GM21390 (cell line): ENCODE results near the gene GPRC5C.
A peak's percentile ranks its signal among the peaks of the same experiment; 100 is the strongest.

Source experiments
- ATAC-seq: cut with Tn5 transposase; IDR thresholded peaks from one replicate; pipeline ENCODE4 v1.9.1; 2021; ENCODE audit not compliant: unreplicated experiment

Gene GPRC5C

GRCh38 chr17:74450231-74450630 is 18.3 kb downstream of the GPRC5C start:
- ATAC-seq = no peak

- no peak for ATAC-seq
Measured at GRCh38 chr17:74450925-74451403, 19.1 kb downstream of the GPRC5C start.

- no peak for ATAC-seq
Measured at GRCh38 chr17:74451557-74451956, 19.7 kb downstream of the GPRC5C start.

GRCh38 chr17:74452033-74452840 is 20.3 kb downstream of the GPRC5C start:
- no peak for ATAC-seq

GRCh38 chr17:74452841-74453661 is 21.2 kb downstream of the GPRC5C start:
- no peak for ATAC-seq

GRCh38 chr17:74453665-74454196 is 21.8 kb downstream of the GPRC5C start:
- ATAC-seq = peak; percentile 21

GRCh38 chr17:74454197-74455024 is 22.5 kb downstream of the GPRC5C start:
- ATAC-seq = peak; percentile 94

- no peak for ATAC-seq
Measured at GRCh38 chr17:74455025-74455545, 23.2 kb downstream of the GPRC5C start.

- ATAC-seq = no peak
Measured at GRCh38 chr17:74455821-74456220, 23.9 kb downstream of the GPRC5C start.

- no peak for ATAC-seq
Measured at GRCh38 chr17:74457146-74457819, 25.4 kb downstream of the GPRC5C start.

- ATAC-seq = no peak
Measured at GRCh38 chr17:74457820-74458166, 25.9 kb downstream of the GPRC5C start.

- ATAC-seq = no peak
Measured at GRCh38 chr17:74458835-74459234, 26.9 kb downstream of the GPRC5C start.

GRCh38 chr17:74459622-74460021 is 27.7 kb downstream of the GPRC5C start:
- ATAC-seq = no peak

GRCh38 chr17:74460241-74460640 is 28.4 kb downstream of the GPRC5C start:
- no peak for ATAC-seq

GRCh38 chr17:74460996-74461395 is 29.1 kb downstream of the GPRC5C start:
- no peak for ATAC-seq

GRCh38 chr17:74461611-74462010 is 29.7 kb downstream of the GPRC5C start:
- no peak for ATAC-seq

- no peak for ATAC-seq
Measured at GRCh38 chr17:74464730-74465377, 33.0 kb downstream of the GPRC5C start.

GRCh38 chr17:74465378-74466110 is 33.7 kb downstream of the GPRC5C start:
- ATAC-seq = no peak
